ENCODE data around the gene CCDC68. TPM values are rescaled to one million over a fixed set of nuclear protein-coding genes. Genes with fewer than 3 reads are reported as not detected.

Gene CCDC68
- polyA plus RNA-seq, 5 donors = 62.2 to 136 (median 111) TPM

DNA sequence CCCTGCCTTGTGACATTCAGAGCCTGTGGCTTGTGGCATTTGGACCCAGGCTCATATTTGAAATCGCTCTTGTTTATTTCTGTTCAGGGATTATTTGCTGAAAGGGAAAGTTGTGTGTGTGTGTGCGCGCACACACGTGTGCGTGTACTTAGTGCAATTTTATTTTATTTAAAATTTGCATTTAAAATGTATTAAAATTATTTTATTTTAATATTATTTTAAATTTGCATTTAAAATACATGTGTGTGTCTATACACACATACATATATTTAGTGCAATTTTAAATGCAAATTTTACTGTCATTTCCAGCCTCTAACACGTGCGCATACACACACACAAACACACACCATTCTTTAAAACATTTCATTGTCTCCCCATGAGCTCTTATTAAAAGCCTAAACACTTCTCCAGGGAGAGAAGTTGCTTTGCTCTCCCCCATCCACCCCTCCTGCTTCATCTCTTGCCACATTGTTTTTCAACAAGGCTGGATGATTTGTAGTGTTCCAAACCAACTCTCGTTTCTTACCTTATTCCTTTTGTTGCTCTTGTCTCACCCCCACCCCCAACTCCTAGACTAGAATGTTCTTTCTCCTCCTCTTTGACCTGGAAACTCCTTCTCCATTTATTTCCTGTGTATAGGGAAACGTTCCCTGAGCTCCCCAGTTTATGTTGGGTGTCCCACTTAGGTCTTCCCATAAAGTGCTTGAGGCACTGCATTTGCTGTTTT is 3.8 kb upstream of the CCDC68 start:
- no peak for DNase-seq

DNA sequence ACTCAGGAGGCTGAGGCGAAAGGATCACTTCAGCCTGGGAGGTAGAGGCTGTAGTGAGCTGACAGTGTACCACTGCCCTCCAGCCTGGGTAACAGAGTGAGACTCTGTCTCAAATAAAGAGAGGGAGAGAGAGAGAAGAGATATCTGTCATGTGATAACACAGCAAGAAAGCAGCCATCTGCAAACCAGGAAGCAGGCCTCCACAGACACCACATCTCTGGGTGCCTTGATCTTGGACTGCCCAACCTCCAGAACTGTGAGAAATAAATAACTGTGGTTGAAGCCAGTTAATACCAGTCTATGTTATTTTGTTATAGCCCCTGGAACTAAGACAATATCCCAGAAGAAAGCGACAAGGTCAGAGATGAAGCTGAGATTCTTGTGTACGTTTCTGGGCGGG is 2.6 kb upstream of the CCDC68 start:
- DNase-seq = no peak

DNA sequence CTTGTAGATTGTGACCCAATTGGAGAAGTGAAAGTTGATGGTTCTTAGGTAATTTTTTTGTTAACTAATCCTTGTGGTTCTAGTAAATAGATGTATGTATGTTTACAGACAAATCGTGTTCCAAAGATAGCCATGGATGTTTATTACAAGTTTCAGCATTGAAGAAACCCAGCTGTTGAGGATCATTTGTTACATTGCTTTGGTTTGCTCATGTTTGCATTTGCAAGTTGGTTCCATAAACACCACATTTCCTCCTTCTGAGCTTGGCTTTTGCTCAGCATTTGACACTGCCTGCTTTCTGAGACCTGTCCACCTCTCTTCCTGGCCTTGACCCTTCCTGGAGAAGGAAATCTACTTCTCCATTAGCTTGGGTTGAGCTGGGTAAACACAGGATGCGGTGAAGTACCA is 1.8 kb upstream of the CCDC68 start:
- peak in 1 of 2 donors; percentile 77 for DNase-seq

DNA sequence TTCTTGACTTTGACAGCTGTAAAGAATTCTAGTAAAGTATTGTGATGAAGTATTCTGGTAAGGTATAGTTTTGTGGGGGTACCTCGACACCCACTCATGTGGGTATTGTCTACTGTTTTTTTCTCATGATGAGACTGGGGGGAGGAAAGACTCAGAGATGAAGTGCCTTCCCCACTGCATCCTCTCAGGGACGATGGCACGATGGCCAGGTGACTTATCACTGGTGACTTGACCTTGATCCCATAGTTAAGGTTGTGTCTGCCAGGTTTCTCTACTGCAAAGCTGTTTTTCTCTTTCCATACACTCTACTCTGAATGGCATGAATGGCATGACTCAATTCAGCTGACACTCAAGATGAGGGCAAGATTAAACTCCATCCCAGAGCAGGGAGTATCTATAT is 936 bp upstream of the CCDC68 start:
- DNase-seq = no peak

DNA sequence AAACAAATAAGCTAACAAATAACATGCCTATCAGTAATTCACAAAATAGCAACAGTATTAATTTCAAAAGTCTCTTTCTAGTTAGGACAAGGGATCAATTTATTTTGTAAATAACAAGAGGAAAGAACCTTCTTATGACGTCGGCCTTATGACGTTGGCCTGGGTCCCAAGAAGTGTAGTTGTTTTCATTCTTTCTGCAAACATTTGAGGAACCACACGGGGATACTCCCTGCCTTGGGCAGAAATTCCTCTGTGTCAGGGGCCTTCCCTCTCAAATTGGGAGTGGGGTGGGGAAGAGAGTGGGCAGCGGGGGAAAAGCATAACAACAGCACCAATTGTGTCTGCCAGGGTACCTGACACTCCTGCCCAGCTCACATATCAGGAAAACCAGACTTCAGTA is 1.3 kb downstream of the CCDC68 start:
- DNase-seq = peak in 1 of 2 donors; percentile 59

DNA sequence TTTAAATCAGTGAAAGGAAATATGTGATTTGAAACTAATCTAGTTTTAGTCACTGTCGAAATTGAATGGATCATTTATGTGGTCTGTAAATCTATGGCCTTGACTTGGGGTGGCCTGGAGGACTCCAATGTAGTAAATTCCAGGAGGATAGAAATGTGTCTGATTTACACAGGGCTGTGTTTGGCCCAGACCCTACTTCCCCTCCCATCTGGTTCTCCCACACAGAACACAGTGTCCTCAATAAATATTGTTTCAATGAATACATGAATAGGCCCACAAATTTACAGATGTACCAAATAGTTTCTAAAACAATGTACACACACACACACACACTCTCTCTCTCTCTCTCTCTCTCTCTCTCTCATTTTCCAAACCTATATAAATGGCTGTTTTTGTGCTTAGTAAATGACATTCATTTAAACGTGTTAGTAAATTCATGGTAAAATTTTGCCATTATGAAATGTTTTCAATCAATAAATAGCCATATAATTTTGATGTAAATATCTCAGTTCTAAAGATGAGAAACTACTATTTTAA is 1.9 kb downstream of the CCDC68 start:
- no peak for DNase-seq

DNA sequence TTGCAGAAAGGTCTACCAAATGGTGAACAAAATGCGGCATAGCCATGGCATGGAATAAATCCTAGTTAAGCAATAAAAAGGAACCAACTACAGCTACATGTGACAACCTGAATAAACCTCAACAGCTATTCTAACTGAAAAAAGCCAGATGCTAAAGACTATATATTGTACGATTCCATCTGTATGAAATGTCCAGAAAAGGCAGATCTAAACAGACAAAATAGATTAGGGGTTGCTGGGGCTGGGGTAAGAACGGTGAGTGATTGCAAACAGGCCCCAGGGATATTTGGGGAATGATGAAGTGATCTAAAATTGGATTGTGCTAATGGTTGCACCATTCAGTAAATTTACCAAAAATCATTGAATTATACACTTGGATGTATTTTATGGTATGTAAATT is 2.8 kb downstream of the CCDC68 start:
- DNase-seq = no peak

DNA sequence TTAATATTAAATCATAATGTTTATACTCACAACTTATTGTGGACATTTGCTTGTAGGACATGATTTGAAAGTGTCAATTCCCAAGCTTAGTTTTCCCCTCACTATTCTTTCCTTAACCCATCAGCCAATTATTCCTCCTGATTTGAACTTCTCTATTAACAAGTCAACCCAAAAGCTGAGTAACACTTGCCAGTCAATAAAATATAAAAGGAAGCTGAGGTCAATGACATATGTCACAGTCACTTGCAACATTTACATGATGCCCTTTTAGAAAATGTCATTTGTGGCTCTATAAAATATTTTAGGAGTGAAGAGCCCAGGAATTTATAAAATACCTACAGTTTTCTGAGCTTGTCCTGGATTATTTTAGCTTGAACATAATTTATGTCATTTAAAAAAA is 7.2 kb downstream of the CCDC68 start:
- DNase-seq = no peak

DNA sequence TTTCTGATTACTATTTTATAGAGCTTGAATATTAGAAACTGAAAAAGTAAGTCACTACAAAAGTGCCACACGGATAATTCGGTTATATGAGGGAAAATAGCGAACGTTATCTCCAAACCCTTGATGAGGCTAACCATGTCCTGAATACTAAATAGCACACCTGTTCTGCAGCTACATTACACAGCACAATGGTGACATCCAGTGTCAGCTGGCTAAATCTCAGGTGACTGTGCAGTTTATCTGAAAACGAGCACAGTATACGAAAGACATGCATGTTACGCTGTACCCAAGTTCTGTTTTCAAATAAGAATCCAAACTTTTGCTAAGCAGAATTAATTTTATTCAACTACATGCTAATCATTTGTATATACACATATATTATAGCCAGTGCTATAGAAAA is 9.0 kb downstream of the CCDC68 start:
- no peak for DNase-seq

DNA sequence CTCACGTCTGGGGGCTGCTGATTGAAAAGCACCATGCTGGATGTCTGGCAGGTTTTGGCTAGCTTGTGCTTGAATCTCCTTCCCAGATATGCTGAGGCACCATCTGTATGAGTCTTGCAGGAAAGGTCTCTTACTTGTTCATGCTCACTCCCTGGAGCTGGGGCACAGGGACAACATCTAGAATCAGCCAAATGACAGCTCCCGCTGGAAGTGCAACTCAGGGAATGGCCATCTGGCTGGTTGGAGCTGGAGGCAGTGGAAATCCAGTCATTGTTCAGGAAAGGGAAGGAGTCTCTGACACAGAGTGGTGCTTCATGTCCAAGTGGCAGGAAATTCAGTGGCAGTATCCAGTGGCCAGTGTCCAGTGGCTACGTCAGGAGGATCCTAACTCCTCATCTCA is 9.7 kb downstream of the CCDC68 start:
- no peak for DNase-seq

DNA sequence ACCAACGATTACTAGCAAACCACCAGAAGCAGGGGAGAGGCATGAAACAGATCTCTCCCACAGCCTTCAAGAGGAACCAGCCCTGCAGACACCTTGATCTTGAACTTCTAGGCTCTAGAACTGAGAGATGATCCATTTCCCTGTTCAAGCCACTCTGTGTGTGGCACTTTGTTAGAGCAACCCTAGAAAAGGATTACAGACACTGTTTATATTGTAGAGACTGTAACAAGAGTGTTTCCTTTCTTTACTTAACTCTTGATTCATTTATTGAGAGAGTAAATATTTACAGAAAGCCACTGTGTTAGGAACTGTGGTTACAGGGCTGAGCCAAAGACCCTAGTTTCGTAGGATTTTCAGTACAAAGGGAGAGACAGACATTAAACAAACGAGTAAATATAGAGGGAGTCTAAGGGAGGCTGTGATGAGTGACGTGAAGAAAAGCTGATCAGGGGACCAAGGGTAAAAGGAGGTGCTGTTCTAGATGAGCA is 10.9 kb downstream of the CCDC68 start:
- peak in 1 of 2 donors; percentile 57 for DNase-seq

DNA sequence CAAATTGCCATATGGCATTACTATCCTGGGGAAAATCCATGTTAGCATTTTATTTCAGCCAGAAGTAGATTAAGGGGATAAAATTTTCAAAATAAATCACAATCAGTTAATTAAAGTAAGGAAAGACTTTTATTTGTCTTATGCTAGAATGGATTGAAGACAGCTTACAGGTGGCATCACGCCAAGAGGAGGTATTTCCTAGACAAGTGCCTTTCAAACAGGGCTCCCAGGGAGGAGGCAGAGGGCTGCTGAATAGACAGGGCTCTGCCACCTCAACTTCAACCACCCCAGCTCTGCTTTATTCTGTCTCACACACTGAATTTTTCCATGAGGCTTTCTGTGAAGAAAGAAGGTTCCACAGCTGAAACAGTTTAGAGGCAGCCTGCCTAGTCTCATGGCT is 12.2 kb downstream of the CCDC68 start:
- DNase-seq = no peak

DNA sequence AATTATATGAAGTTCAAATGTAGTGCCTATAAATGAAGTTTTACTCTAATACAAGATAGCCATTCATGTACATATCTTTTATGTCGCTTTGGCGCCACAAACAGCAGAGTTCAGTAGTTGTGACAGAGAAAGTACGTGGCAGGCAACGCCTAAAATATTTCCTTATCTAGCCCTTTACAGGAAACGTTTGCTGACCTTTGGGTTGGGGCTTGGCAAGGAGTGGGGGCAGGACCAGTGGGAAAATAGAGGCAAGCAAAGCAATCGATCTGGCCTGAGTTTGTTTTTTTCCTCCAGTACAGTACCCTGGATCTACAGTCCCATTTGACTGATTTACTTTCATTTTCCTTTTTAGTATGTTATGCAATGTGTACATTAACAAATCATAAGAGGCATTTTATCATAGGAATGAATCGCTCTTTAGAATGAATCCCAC is 13.1 kb downstream of the CCDC68 start:
- peak in 1 of 2 donors; percentile 75 for DNase-seq

DNA sequence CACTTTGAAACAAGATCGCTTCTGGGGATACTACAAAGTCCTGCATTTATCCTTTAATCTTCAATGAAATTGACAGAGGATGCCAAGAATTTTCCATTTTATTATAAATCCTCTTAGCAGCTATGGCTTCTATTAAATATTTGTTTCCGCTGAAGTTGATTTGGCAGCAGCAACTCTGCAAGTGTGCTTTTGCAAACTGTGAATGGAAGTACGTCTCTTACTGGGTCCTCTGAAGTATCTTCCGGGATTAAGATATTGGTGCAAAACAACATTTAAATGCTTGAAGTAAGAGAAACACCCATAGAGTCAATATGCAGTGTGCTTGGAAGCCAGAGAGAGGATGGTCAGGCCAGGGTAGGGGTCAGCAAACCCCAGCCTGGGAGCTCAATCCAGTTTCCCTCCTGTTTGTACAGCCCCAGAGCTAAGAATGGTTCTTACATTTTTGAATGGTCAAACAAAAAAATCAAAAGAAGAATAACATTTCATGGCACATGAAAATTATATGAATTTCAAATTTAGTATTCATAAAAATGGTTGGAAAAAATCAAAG is 13.6 kb downstream of the CCDC68 start:
- DNase-seq = no peak

DNA sequence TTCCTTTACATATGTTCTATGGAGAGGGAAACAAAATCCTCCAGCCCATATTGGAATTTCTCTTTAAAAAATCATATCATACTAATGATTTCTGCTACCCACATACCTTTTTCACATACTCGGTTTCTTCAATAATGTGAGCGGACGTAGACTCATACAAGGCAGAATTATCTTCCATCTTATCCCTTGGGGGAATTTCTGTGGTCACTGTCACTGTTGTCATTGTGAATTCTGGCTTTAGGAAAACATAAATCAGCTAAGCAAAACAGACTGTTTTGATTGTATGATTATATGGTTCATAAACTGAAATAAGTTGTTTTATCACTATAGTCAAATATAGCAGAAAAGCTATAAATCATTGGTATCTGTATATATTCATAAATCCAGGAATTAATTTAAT is 16.7 kb downstream of the CCDC68 start:
- no peak for DNase-seq

DNA sequence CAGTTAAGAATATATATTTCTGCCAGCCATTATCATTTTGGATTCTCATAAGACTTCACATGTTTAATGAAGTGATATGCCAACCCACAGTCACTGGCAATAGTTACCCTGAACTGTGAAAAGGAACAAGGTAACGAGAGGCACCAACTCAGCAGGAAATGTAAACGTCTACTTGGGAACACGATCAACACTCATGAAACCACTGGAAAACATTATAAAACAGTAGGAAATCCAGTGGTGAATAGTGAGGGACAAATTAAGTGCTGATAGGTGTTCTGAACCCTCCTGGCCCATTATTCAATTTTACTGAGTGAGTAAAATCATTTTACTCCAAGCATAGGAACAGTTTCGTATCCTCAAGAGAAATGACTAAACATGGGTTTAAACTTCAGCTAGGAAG is 17.1 kb downstream of the CCDC68 start:
- no peak for DNase-seq

DNA sequence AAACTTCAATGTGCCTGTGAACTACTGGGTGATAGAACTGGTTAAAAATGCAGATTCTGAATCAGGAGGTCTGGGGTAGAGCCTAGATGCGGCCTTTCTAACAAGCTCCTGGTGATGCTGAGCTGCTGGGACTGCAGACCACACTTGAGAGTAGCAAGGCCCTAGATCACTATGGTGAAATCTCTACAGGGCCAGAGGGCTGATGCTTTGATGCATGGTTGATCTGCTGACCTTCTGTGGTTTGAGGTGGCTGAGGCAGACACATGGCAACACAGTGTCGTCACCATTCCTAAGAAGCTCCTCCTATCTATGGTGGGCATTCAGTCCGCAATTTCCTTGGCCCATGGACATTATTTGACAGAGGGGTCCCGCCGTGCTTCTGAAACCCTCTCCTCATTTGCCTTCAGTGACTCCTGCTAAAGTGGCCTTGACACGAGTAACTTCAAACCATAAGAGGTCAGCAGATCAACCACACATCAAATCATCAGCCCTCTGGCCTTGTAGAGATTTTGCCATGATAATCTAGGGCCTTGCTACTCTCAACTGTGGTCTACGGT is 19.8 kb downstream of the CCDC68 start:
- no peak for DNase-seq

DNA sequence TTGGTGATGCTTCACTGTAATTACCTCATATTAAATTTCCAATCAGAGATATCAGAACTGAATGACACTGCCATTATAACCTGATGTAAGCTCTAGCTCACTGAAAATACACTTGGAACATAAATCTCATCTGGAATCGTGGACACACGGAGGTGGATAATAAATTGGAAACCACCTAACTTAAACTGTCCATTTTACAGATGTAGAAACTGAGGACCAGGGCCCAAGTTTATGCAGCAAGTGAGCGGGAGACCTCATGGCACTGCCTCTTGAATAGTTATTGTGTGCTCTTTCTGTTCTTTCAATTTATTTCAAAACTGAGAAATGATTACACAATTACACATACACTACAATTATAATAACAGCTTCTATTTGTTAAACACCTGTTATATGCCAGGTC is 20.8 kb downstream of the CCDC68 start:
- DNase-seq = no peak

DNA sequence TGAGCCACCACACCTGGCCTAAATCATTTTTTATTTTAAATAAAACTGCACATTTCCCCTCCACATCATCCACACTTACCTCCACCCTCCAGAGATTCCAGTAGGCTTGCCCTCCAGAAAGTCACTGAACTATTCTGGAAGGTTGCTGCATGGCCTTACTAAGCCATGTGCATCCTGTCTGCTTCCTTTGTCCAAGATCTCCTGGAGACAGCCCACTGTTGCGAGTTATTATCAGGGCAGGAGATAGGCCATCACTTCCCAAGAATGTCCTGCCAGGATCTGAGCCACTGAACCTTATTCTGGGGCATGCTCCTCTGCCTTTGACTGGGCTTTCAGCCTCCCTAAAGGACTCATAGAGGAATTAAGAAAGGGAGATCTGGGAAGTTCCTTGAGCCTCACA is 26.8 kb downstream of the CCDC68 start:
- DNase-seq = no peak

DNA sequence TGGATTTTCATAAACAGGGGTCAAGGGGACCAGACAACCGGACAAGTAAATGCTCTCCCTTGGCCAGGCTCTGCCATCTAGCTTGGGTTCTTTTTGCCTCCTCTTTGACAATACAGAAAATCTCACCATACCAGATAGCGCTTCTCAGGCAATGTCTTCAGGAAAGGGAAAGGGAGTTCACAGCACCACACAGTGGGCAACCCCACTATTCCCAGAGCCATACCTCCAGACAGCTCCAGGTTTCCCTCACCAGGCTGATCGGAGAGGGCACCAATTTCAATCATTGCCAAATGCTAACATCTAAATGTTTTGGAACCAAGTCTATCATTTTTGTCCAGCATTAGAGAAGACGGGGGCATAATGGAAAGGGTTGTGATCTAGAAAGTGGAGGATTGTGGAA is 28.1 kb downstream of the CCDC68 start:
- no peak for DNase-seq

DNA sequence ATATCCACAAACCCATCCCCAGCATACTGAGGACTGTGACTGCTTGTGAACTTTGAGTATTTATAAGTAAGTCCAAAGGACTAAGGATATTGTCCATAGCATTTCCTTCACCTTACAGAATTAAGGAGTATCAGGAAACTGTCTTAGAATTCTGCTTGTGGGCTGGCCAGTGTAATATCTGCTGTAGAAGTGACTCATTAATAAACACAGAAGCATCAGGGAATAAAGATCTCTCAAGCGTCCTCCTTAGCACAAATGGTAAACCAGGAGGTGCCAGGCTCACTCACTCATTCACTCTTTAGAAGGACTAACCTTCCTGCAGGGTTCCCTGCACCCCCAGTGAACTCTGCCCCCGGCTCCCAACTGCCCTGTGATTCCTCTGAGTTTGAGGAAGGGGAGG is 31.0 kb downstream of the CCDC68 start:
- no peak for DNase-seq

DNA sequence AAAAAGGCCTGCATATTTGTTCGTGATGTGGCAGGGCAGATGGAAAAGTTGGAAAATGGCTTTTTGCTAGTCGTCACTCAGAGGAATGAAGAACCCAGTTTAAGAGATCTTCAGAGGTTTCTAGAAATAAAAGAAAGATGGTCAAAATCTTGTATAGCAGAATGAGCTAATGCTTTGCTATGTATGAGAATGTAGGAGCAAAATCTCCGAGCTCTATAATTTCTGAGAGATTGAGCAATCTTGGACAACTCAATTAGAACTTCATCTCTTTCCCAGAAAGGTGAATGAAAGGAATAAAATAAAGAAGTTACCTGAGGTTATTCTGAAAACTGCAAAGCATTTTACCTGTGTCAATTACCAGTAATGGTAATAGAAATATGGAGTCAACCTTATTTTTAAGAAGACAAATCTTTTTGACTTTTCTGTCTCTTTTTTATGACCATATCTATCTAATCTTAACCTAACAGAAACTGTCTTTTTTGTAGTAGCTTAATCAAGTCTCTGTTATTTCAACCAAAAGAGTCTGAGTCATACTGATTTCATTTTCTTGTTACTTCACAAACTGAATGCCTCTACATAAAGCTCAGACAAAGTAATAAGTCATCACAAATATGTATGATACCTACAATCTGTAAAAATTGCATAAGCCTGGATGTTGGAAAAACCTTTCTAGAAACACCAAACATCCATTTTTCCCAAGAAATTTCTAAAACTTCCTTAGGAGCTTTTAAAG is 32.5 kb downstream of the CCDC68 start:
- DNase-seq = no peak

DNA sequence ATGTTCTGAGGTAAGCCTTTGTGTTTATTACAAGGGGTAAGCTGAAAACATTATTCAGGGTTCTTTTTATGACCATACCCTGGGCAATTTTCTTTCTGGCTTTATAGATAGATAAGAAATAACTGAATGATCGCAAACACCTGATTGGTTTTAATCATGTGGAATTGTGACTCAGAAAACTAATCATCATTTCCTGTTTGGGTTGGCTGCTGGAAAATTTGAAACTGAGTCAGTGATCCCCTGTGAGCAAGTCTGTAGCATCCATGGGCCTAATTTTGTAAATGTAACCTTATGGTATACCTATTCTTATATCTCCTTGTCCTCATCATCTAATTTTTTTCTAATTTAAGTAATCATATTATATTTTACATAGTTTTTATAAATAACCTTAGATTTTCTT is 34.3 kb downstream of the CCDC68 start:
- no peak for DNase-seq

Data from right lung (tissue), 5 donors.